ENCODE measurements around the gene SEZ6L2. TPM values are rescaled to one million over a fixed set of nuclear protein-coding genes. Genes with fewer than 3 reads are reported as not detected.

Gene SEZ6L2
- total and polyA plus RNA-seq, 9 of the 15 experiments (the other 6 are each of a cell fraction or from before 2014, with no cell fraction given), result 0.10 to 2.1 (median 0.72) TPM

- TF ChIP-seq ZNF174 (CRISPR knock-in tag; IDR thresholded peaks at IDR 0.05) (no peak), ZNF518B (CRISPR knock-in tag; IDR thresholded peaks at IDR 0.05) (no peak), NONO (IDR thresholded peaks at IDR 0.05; ENCODE audit: low read depth in 2 of 2, low read length in 1 of 2) (no peak), PCBP1 (IDR thresholded peaks at IDR 0.05; ENCODE audit: low read depth, low read length, poor library complexity, severe bottlenecking) (no peak), FUS (optimal IDR thresholded peaks at IDR 0.05; ENCODE audit: low read depth, low read length) (no peak), SIN3A (IDR thresholded peaks at IDR 0.05; ENCODE audit: borderline replicate concordance in 2 of 2, control insufficient read depth in 1 of 2, low read depth in 2 of 2, low read length in 2 of 2) (no peak; a peak in 1 of 4 replicates), FOXJ3 (CRISPR knock-in tag; IDR thresholded peaks at IDR 0.05) (no peak), ZC3H4 (CRISPR knock-in tag; IDR thresholded peaks at IDR 0.05; ENCODE audit: borderline replicate concordance) (no peak), HMG20B (CRISPR knock-in tag; IDR thresholded peaks at IDR 0.05) (no peak), NFRKB (IDR thresholded peaks at IDR 0.05; ENCODE audit: low read depth) (no peak), GMEB1 (CRISPR knock-in tag; IDR thresholded peaks at IDR 0.05) (no peak), ZNF408 (CRISPR knock-in tag; IDR thresholded peaks at IDR 0.05; ENCODE audit: low read depth) (no peak), ATF7 (IDR thresholded peaks at IDR 0.05) (peak; percentile 82; the same call in 1 of the 2 replicates), MEIS2 (IDR thresholded peaks at IDR 0.05; ENCODE audit: partially characterized antibody) (no peak), ZZZ3 (IDR thresholded peaks at IDR 0.05) (no peak), ZNF57 (CRISPR knock-in tag; IDR thresholded peaks at IDR 0.05) (no peak)
Observed at GRCh38 chr16:29900102-29900887, 945 bp upstream of the SEZ6L2 start, which contains the start of gene ASPHD1 (continued).

All from K562 (cell line).